ENCODE data around the gene KPNA6. TPM values are rescaled to one million over a fixed set of nuclear protein-coding genes. Genes with fewer than 3 reads are reported as not detected.

The KPNA6 gene
- total RNA-seq, 1 experiment from 2014 or later, result 40.0 TPM

GRCh38 chr1:32215629-32216480 lies 108.0 kb downstream of the KPNA6 start:
- peak; percentile 65 for DNase-seq (ENCODE audit: low read depth)

- no peak for DNase-seq (ENCODE audit: low read depth)
Measured at GRCh38 chr1:32216566-32216965, 108.7 kb downstream of the KPNA6 start.

- no peak for DNase-seq (ENCODE audit: low read depth)
Measured at GRCh38 chr1:32219022-32219421, 111.2 kb downstream of the KPNA6 start.

- no peak for DNase-seq (ENCODE audit: low read depth)
Measured at GRCh38 chr1:32220746-32221580, 113.1 kb downstream of the KPNA6 start.

- DNase-seq (ENCODE audit: low read depth), result no peak
Measured at GRCh38 chr1:32221581-32221979, 113.7 kb downstream of the KPNA6 start.

GRCh38 chr1:32221980-32222755 lies 114.3 kb downstream of the KPNA6 start, which contains the start of the genes EIF3I and TMEM234:
TSS of gene EIF3I (plus strand) at chr1:32222407. CDS start at chr1:32222442, 35 bp downstream.
TSS of gene TMEM234 (minus strand) at chr1:32222353. CDS start at chr1:32222322, 31 bp downstream.
- peak; percentile 87 for DNase-seq (ENCODE audit: low read depth)

GRCh38 chr1:32223683-32224082 lies 115.8 kb downstream of the KPNA6 start:
- DNase-seq (ENCODE audit: low read depth), result no peak

GRCh38 chr1:32224285-32224684 lies 116.4 kb downstream of the KPNA6 start:
- no peak for DNase-seq (ENCODE audit: low read depth)

Small RNAs within 50 kb of the gene (small RNA-seq; reads per million reads assigned to genes)
- gene MIR5585, result not detected
- gene RF00017, result not detected

Other genes with a start within 250 kb of the KPNA6 start
- gene PTP4A2, start 169.7 kb upstream of the KPNA6 start, total RNA-seq (2014; rRNA removed; shearing (Covaris generic)), result 404 and 496 TPM in 2 replicates
- 54.6 and 111 TPM in 2 replicates for gene KHDRBS1, start 94.2 kb upstream of the KPNA6 start, total RNA-seq (2014; rRNA removed; shearing (Covaris generic))
- 19.1 and 24.7 TPM in 2 replicates for gene TMEM39B, start 35.1 kb upstream of the KPNA6 start, total RNA-seq (2014; rRNA removed; shearing (Covaris generic))
- gene TXLNA, start 71.6 kb downstream of the KPNA6 start, total RNA-seq (2014; rRNA removed; shearing (Covaris generic)), result 56.1 and 67.5 TPM in 2 replicates
- gene CCDC28B, start 92.5 kb downstream of the KPNA6 start, total RNA-seq (2014; rRNA removed; shearing (Covaris generic)), result 13.4 and 14.0 TPM in 2 replicates
- gene IQCC, start 97.6 kb downstream of the KPNA6 start, total RNA-seq (2014; rRNA removed; shearing (Covaris generic)), result 3.0 and 3.5 TPM in 2 replicates
- gene DCDC2B, start 101.0 kb downstream of the KPNA6 start, total RNA-seq (2014; rRNA removed; shearing (Covaris generic)), result not detected in 2 replicates
- gene TMEM234, start 114.3 kb downstream of the KPNA6 start, total RNA-seq (2014; rRNA removed; shearing (Covaris generic)), result 15.6 and 17.2 TPM in 2 replicates
- gene EIF3I, start 114.4 kb downstream of the KPNA6 start, total RNA-seq (2014; rRNA removed; shearing (Covaris generic)), result 640 and 670 TPM in 2 replicates
- gene FAM167B, start 139.2 kb downstream of the KPNA6 start, total RNA-seq (2014; rRNA removed; shearing (Covaris generic)), result 0.17 and 0.95 TPM in 2 replicates
- 0.16 TPM in 1 of 2 replicates, not detected in the other for gene LCK, start 143.2 kb downstream of the KPNA6 start, total RNA-seq (2014; rRNA removed; shearing (Covaris generic))
- gene HDAC1, start 184.0 kb downstream of the KPNA6 start, total RNA-seq (2014; rRNA removed; shearing (Covaris generic)), result 123 and 126 TPM in 2 replicates
- gene MARCKSL1, start 228.2 kb downstream of the KPNA6 start, total RNA-seq (2014; rRNA removed; shearing (Covaris generic)), result 89.4 and 127 TPM in 2 replicates